GM21825 (cell line): Measurements from ENCODE around the gene ORMDL2.
"Not testable (repeated sequence)": the region's sequence is repeated elsewhere in the genome, so short reads cannot be mapped to it uniquely, and the experiment has no call there.

Source experiments
- ATAC-seq: cut with Tn5 transposase; IDR thresholded peaks from one replicate; pipeline ENCODE4 v1.9.1; 2021; ENCODE audit warnings: mild to moderate bottlenecking, moderate library complexity; ENCODE audit not compliant: unreplicated experiment

The ORMDL2 gene

DNA sequence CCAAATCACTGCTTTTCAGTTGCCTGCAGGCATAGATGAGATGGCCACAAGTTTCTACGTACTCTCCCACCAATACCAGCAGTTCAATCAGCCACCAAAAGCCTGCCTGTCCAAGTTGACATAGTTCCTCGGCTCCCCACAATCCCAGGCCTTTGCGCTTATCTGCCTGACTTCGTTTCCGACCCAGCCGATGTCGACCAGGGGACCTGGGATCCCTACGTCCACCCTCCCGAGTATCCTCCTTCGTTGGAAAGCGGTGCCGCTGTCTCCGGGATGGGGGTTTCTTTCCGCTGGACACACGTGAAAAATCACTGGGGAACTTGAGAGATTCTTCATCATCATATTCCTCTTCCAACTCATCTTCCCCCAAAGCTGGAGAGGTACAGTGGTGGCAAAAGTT, 10.0 kb downstream of the ORMDL2 start:
- ATAC-seq: no peak

DNA sequence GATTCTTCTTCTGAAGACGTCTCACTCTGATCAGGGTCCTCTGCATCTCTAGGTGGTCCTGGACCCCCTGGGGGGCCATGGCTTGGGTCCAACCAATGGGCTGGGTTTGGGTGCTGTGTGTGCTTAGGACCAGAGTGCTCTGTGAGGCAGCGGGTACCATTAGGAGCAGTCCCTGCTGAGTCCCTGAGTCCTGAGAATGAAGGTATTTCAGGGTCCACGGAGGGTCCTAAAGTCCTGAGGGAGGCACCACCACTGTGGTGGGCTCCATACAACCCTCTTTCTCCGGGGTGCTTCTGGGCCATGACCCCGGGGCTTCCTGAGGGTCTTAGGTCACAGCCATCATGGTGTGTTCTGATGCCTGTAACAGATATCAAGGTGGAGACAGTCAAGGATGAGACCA, 10.5 kb downstream of the ORMDL2 start:
- ATAC-seq: no peak

DNA sequence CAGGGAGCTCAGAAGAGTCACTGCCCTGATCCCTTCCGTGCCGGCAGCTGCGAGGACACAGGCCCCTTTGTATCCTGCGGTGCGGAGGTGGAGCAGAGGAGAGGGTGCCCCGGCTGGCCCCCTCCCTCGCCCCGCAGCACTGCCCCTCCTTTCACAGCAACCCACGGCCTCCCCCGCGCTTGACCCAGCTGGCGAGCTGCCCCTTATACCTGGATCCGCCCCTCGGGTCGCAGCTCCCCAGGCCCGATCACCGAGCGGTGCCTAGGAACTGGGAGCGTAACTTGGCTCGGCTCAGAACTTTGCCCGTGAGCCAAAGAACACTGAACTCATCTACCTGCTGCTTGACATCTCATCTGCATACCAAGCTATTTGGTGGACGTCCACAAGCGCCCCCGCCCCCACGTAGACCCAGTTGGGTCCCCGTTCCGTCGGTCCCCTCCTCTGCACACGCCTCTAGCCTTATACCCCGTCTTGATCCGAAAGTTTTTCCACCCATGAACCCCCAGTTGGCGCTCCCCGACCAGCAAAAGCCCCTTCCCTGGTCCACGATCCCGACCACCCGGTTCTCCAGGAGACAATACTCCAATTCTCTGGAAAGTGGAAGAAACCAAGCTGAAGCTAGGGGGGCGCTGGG, 12.2 kb downstream of the ORMDL2 start:
- ATAC-seq: peak; percentile 21

DNA sequence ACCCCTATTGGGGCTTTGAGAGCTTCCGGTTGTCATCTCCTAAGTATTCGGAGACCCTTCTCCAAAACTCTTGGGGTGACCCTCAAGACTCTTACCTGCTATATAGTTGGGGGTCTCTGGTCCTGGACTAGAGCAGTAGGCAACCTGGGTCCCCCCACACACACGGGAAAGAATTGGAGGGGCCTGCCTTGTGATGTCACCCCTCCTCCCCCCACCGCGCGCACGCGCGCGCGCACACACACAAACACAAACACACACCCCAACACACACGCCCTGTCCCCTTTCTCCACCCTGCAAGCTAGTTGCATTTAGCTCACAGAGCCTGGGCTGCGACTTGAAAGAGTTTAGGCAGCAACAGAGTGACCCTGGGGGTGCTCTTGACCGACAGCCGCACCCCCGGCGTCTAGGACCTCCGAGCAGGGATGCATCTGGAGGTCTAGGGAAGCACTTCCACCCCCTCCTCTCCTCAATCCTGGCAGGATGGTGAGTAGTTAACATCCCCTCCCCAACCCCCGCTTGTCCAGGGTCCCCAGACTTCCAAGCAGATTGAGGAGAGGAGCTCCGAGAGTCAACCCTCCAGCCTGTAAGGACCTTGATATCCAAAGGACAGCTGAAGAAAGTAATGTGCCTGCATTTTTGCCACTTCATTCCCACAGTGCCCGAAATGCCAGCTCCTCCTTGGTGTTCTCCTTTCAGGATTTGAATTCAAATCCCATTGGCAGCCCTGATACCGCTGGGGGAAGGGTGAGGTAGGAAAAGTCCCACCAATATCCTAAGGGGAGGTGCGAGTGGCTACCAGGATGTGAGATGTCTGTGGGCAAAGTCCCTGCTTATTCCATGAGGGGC, 13.0 kb downstream of the ORMDL2 start:
- no peak for ATAC-seq

DNA sequence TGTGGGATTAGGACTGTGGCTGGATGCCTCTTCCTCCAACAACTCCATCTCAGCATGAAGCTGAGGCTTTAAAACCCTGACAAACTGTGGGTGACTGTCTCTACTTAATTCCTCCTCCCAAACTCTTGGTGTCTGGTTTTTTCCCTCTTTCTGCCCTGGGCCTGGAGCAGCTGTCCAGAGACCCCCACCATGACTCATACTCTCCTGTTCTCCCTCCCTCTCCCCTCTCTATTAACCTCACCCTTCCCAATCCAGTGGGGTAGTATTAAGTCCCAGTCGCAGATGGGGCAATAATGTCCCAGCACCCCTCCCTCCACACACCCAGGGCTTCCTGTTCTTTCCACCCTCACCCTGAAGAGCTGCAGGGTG, 13.6 kb downstream of the ORMDL2 start:
- no peak for ATAC-seq

DNA sequence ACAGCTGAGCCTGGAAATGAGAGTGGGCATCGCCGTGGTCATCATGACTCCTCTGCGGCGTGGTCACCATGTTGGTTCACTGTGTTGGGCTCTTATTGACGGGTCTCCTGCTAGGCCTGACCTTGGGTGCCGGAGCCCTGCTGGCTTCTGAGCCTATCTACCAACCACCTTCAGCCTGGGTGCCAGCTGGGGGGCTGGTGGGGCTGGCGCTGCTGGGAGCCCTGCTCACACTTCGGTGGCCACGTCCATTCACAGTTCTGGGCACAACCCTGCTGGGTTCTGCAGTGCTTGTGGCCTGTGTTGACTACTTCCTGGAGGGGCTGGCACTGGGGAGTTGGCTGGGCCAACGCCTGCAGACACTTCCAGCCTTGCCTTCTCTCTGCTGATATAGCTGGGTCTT, 15.2 kb downstream of the ORMDL2 start:
- ATAC-seq: no peak

DNA sequence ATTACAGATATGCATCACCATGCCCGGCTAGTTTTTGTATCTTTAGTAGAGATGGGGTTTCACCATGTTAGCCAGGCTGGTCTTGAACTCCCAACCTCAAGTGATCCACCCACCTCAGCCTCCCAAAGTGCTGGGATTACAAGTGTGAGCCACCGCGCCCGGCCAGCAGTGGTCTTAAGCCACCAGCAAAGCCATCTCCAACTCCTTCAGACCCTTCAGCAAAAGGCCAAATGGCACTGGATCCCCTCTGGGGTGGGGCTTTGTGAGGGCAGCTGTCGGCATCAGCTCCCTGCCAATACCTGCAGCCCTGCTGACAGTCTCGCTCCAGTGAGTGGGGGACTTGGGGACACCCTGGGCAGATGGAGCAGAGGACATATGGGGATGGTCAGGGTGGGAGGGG, 16.6 kb downstream of the ORMDL2 start:
- not testable (repeated sequence) for ATAC-seq

DNA sequence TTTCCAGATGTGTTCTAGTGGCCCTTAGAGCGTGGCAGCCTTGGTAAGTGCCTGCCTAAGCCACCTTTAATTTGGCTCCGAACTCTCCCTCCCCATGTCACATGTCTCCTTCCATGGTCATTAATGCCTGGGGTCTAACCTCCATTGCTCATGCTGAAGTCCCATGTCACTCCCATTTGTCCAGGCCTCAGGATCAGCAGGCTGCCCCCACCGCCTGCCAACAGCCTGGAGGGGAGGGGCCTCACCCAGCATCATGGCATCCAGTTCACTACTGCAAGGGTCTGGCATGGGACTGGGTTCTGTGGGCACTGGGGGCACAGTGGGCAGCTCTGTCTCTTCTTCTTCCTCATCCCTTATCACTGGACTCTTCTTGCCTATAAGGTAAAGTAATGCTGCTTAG, 20.5 kb downstream of the ORMDL2 start:
- no peak for ATAC-seq

DNA sequence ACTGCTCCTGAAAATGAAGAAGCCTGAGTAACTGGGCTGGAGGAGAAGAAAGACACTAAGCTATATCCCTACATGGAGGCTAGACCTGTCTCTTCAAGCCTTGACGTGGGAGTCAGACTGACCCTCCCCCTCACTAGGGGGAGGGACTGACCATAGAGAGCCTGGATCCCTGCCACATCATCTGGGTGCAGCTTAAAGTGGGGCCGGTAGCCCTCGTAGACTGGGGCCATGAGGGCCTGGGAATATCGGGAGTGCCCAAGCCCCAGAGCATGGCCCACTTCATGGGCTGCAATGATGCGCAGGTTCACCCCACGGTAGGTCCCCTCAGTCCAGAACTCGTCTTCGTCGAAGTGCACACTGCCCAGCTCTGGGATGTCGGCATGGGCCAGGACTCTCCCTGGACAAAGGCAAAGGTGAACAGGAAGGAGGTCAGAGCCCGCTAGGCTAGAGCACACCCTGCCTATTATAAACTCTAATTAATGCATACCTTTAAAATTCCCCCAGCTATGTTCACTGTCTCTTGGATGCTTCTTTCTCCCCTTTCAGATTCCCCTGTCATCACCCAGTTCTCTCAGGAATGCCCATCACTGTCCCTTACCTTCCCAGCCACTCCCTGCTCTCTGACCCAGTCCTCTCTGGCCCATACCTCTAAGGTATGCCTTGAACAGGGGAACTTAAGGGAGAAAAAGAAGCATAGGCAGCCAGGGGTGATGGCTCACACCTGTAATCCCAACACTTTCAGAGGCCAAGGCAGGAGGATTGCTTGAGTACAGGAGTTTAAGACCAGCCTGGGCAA, 21.7 kb downstream of the ORMDL2 start:
- ATAC-seq: no peak

DNA sequence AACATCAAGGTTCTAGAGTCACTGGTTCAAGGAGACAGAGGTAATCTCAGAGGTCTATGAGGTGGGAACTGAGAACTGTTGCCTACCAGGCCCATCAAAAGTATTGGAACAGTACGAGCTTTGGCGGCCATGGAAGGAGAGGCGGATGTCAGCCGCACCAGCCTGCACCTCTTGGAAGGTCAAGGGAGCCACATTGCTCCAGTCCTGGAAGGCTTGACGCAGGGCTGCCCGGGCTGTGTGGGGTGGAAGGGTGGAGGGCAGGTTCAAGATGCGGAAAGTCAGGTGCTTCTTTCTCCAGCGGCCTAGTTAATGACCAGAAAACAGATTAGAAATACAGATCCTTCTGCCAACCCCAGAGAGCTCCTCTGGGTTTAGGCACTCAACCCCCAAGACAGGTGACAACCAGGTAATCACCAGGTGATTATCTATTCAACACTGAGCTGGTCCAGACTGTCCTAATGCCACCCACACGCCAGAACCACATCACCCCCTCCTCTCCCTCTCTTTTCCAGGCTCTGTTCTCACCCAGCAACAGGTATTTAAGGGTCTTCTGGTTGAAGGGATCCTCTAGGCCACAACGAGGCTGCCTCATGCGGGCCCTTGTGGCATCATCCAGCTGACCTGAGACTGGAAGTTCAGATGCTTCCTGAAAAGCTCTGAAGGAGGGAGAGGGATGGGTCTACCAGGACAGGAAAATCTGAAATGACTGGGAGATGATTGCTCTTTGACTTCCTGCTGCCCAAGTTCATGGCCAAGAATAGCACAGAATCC, 22.9 kb downstream of the ORMDL2 start:
- no peak for ATAC-seq

DNA sequence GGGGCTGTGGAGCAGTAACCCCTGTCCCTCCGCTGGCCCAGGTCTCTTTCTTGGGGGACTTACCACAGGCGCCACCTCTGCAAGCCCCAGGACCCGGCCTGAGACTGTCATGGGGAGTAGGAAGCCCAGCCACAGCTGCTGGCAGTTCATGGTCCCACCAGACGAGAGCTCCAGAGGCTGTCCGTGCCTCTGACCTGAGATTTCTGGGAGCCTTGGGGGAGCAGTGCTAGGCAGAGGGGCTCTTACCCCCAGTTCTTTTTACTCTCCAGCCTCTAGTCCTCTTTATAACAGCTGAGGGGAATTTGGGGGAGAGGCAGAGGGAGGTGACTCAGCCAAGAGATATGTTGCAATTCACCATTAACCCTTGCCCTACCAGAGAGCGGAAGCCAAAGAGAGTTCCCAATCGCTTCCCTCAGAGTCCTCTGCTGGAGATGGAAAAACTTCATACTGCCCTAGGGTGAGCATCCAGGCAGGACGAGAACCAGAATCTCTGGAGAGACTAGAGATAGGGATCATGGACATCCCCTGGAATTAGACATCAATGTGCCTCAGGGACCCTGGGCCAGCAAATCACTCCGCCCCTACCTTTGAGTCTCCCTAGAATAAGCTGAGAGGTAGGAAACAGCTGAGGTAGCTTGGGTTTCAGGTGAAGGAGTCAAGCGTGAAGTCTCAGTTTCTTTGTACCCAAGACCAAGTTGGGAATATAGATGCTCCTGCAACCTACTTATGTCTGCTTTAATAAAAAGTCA, 25.0 kb downstream of the ORMDL2 start, which contains the start of gene MMP19:
TSS of gene MMP19 (minus strand) at position 256 of the 749 bp plus-strand sequence. CDS start at position 150, 106 bp downstream.
- ATAC-seq: no peak

DNA sequence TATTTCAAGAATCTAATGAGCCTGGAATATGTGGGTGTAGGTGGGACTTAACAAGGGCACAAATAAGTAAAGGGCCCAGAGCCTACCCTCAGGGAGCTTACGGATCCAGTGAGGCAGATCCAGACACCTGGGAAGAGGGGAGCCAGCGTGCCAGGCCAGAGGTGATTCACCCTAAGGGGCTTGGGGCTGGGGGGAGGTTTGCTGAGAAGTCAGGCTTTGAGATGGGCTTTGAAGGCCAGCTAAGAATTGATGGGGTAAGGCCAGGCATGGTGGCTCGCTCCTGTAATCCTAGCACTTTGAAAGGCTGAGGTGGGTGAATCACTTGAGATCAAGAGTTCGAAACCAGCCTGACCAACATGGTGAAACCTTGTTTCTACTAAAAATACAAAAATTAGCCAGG, 25.6 kb downstream of the ORMDL2 start:
- no peak for ATAC-seq

DNA sequence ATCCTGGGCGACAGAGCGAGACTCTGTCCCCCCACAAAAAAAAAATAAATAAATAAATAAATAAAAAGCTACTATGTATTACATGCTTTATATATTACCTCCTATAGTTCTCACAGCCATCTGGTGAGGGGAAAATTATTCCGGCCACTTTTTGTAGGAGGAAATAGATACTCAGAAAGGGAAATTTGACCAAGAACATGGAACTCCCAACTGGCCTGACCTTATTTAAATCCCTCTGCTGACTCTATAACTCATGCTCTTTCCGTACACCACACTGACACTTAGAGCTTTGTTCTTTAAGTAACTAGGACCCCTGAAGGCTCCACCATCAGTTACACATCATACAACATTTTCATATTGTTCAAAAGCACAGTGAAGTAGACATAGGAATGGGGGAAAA, 27.1 kb downstream of the ORMDL2 start:
- ATAC-seq: no peak

DNA sequence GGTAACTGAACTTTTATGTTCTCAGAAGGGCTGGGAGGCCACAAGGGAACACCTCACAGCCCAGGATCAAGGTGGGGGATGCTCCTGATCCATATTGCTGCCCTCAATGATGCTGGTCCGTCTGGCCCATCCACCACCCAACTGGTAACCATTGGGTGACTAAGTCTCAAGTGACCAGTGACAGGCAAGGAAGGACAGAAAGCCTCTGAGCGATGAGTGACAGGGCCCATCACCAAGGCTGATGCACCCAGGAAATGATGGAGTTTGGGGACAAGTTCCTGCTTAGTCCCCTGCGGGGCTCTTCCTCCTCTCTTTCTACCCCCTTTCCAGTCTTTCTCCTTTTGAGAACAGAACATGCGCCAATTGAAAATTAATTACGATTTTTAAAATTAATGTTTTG, 27.5 kb downstream of the ORMDL2 start:
- no peak for ATAC-seq

DNA sequence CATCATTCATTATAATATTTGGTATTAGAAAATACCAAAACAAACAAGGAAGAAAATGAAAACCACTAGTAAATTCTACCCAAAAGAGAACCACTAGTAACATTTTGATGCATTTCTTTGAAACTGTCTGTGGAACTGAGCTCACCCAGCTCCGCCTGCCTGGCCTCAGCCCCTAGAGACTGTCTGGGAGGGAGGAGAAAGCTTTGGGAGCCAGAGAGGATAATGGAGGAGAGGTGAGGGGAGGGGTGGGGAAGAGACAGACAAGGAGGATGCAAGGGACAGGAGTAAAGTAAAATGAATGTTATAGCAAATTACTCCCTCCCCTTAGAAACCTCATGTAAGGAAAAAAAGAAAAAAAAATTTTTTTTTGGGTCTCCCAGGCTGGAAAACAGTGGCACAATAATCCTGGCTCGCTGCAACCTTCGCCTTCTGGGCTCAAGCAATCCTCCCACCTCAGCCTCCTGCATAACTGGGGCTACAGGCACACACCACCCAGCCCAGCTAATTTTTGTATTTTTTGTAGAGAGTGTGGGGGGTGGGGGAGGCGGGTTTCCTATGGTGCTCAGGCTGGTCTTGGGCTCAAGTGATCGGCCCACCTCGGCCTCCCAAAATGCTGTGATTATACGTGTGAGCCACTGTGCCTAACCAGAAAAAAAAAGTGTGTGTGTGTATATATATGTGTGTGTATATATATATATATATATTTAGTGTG, 28.1 kb downstream of the ORMDL2 start:
- ATAC-seq: no peak

DNA sequence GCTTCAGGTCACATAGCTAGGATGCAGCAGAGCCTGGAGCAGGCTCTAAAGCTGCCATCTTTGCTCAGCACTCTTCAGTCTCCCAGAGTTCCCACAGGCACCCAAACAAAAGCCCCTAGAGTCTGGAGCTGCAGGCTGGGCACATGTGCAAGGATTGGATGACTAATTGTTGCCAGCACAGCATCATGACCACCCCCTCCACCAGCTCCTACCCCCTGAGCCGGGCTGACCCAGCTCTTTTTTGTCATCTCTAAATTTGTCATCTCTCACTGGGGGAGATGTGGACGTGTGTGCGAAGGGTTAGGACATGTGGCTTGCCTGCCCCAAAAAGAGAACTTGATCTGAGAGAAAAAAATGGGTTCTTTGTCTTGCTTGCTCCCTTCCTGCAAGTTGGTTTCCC, 29.2 kb downstream of the ORMDL2 start:
- ATAC-seq: no peak

DNA sequence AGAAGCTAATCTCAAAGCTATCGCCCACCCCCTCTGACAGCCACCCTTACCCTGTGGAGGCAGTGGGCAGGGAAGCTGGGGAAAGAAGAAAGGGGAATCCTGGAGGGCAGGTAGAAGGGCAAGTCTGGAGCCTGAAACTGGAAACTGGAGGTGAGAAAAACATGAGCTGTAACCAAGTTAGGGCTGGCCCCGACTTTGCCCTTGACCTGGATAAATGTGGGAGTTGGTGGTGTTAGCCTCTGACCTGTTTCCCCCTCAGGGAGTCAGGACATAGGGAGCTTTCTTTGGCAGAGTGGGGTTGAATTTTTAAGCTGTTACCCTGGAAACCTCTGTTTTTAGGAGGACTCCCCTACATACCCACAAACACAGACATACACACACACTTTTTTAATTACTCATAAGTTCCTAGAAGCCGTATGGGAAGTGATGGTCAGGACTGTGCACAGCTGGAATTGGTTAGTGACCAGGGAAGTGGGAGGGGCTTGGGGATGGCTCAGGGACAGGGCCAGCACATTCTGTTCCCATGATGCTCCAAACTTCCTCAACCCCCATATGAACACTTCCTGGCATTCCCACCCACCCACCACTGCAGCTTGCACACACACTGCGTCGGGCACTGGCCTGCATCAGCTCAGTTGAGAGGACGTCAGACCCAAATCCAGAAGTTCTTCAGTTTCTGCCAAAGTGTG, 29.9 kb downstream of the ORMDL2 start:
- ATAC-seq: no peak

DNA sequence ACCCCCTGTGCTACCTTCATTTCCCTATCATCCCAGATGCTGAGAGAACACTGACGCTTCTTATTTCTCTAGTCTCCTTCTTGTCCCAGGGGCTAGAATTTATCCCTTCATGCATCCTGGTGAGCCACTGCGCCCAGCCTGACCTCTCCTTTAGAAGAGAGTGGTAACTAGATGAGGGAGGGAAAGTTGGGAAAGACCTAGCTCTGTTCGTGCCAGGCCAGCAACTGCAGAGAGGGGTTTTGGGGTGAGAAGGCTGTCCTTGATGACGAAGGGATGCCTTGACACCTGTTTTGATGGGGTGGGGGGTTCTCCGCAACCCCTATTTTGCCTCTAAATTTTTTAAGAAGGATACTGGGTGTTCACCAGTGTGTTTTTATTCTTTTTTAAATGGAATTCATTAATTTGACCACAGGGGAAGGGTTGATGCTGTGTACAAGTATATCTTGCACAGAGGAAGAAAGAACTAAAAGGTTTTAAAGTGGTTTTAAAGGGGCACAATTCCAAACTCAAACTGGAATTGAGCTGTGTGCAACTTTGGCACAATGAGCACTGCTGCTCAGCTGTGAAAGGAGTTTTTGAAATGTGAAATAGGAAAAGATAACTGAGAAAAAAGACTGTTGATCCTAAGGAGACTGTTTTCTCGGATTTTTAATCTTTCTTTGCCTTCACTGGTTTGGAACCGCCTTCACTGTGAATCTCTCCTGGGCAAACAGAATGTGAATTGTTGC, 31.9 kb downstream of the ORMDL2 start:
- ATAC-seq: no peak
